ENCODE results near the gene LIN54.

Gene LIN54

DNA sequence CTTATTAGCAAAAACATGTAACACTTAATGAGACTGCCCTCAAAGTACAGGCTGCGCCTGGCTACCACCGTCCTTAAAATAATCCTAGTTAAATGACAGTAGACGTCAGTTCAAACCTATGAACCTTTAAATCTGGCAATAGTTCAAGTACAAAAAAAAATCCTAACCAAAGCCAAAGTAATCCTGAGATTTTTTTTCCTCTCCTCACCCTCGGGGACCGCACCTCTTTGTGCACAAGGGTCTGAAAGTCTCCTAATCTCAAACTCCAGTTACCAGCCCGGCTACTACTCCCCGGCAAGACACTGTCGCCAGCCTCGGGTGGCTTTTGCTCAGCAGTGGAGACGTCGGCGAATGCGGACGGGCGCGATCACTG, 120.1 kb downstream of the LIN54 start:
- no peak for DNase-seq

GRCh38 chr4:82889287-82889686, 121.3 kb downstream of the LIN54 start:
- no peak for DNase-seq

DNA sequence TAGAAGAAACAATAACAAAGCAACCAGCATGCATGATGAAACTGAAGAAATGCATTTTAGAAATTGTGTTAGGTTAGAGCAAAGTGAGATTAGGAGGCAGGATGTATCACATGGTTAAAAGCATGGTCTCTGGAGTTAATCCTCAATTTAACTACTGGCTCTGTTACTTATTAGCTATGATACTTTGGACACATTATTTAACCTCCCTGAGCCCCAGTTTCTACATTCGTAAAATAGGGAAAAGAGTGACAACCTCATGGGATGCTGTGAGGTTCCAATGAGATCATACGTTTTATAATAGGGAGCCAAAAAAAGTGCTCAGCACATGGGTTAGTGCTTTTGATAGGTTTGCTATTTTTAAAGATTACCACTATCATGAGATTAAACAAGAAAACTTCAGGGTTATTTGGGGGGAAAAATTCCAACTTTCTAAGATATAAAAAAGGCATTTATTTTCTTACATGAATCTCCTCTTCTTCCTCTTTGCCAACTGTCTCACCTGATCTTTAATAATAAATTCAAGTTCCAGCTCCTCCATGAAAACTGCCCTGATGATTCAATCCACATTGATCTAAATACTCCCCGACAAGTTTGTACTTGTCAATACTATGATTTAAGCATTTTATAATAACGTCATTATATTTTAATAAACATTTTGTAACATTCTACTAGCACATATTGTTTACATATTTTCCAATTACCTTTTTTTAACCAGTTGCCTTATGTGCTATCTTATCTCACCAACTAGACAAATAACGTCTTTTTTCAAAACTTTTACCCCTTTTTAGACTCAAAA, 124.3 kb downstream of the LIN54 start:
- DNase-seq = no peak

- DNase-seq = no peak
Observed at GRCh38 chr4:82885410-82885809, 125.2 kb downstream of the LIN54 start.

Measured in CD4-positive, alpha-beta T cell treated with Interleukin-6 for 4 hours (primary cell).